SK-N-MC (cell line): ENCODE results near the gene ANKRD33.

ENCODE experiments used
- EZH2 ChIP-seq: fragments of 200-600 bp; sonication (generic); IDR thresholded peaks from one replicate; pipeline ENCODE4 v1.6.1; 2017; ENCODE audit warnings: antibody characterized with exemption
- POLR2AphosphoS5 ChIP-seq: IDR thresholded peaks from 2 replicates; pipeline ENCODE4 v1.6.1; 2012; ENCODE audit warnings: mild to moderate bottlenecking, low read depth, low read length, borderline replicate concordance

- TF ChIP-seq POLR2AphosphoS5 (no peak), EZH2 (no peak)
Measured at GRCh38 chr12:51915951-51916350, 28.0 kb downstream of the ANKRD33 start.
